HG02840 (cell line): ENCODE results near the gene SCYGR4.
"Not testable (repeated sequence)": the region's sequence is repeated elsewhere in the genome, so short reads cannot be mapped to it uniquely, and the experiment has no call there.

ENCODE experiments used
- ATAC-seq: cut with Tn5 transposase; IDR thresholded peaks from one replicate; pipeline ENCODE4 v1.9.1; 2021; ENCODE audit warnings: mild to moderate bottlenecking, moderate library complexity, moderate number of reproducible peaks; ENCODE audit not compliant: unreplicated experiment, low FRiP score

SCYGR4 gene

DNA sequence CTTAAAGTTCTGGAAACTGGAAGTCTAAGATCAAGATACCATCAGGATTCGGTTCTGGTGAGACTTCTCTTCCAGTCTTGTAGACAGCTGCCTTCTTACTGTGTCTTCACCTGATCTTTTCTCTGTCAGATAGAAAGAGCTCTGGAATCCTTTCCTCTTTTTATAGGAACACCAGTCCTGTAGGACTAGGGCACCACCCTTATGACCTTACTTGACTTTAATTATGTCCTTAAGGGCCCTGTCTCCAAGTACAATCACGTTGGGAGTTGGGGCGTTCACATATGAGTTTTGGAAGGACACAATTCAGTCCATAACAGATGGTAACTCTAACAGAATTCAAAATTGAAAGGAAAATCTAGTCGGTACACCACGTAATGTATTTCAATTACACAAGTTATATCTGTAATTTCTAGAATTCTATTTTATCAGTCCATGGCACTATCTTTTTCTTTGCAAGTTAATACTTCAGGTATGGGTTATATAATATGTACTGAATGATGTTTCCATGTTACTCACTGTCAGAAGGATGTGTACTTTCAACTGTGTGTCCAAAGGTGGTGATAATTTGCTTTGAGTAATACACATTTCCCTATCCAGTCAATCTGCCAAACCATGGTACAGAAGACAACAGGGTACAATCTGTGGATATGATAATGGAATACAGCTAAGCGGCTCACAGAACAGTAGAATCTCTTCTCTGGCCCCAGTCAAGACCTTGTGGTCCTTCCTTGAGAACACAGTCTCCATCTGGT, 48.1 kb downstream of the SCYGR4 start:
- ATAC-seq, result no peak

DNA sequence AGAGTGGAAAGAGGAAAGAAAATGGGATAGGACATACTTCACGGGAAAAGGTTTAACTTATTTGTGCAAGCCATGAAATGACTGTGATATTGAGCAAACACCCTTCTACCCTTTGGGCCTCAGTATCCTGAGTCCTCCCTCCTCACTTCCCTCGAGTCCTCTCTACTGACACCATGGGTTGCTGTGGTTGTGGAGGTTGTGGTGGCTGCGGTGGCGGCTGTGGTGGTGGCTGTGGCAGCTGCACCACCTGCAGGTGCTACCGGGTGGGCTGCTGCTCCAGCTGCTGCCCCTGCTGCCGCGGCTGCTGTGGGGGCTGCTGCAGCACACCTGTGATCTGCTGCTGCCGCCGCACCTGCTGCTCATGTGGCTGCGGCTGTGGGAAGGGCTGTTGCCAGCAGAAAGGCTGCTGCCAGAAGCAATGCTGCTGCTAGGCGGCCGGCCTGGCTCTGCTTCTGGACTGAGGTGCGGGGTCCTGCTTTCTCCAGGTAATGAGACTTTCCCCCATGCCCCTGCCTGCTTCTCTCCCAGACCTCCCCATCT, 49.4 kb downstream of the SCYGR4 start, which contains the start of gene SCYGR5:
TSS of gene SCYGR5 (plus strand) at position 174 of the 540 bp plus-strand sequence. CDS start at position 174, 0 bp downstream.
- not testable (repeated sequence) for ATAC-seq
